ENCODE data around the gene PDE5A. TPM values are rescaled to one million over a fixed set of nuclear protein-coding genes. Genes with fewer than 3 reads are reported as not detected.
A peak's percentile ranks its signal among the peaks of the same experiment; 100 is the strongest.
"Not testable (repeated sequence)": the region's sequence is repeated elsewhere in the genome, so short reads cannot be mapped to it uniquely, and the experiment has no call there.

The PDE5A gene
- total RNA-seq, 2 experiments from 2014 or later = 0.15 to 0.21 TPM

DNA sequence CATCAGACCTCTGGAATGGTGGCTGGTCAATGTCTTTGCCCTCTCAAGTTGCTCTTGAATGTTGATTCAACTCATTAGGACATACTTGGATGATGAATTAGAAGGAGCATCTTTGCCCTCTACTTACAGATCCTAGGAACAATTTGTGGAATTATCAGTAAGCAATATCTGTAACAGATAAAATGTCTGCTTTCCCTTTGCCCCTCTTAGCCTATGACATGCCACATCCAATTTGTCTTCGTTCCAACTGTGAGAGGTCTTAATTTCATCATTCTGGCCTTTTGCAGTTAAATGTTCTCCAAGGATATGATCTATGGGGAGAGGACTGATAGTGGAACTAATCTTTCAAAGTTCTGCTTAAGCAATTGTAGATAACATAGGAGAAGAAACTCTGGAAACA lies 148.3 kb downstream of the PDE5A start:
- H3K4me3 Mint-ChIP-seq = no peak overlapping the region
- H3K36me3 Mint-ChIP-seq (ENCODE audit: low read depth) = peaks cover 59% of the 10 kb centered on the region
- H3K9me3 Mint-ChIP-seq = peaks cover 16% of the 10 kb centered on the region
- H3K27ac Mint-ChIP-seq = no peak overlapping the region
- H3K27me3 Mint-ChIP-seq = no peaks in the 10 kb centered on the region
- ChIA-PET POLR2A (no interaction called here), CTCF (no interaction called here)
- H3K4me1 Mint-ChIP-seq = no peaks in the 10 kb centered on the region
- no peak for DNase-seq

DNA sequence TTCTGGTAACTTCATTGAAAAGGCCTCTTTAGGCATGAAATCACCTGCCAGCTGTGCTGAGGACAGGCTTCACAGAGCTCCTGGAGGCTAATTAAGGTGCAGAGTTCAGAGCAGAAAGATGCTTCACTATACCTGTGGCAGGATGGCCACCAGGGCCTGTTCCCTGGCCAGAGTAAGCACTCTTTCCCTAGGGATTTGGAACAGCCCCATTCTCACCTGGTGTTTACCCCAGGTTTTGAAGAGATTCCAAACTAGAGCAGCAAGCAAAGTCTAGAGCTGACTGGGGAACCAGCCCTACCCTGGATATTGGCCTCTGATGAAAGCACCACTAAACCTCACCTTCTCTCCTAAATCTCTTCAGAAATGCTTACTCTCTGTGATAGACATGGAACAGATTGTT lies 148.8 kb downstream of the PDE5A start:
- H3K27me3 Mint-ChIP-seq = no peaks in the 10 kb centered on the region
- no peak overlapping the region for H3K4me3 Mint-ChIP-seq
- POLR2A ChIA-PET = no interaction called here
- no peak for DNase-seq
- CTCF ChIA-PET = no interaction called here
- no peak overlapping the region for H3K27ac Mint-ChIP-seq
- peaks cover 59% of the 10 kb centered on the region for H3K36me3 Mint-ChIP-seq (ENCODE audit: low read depth)
- peaks cover 15% of the 10 kb centered on the region for H3K9me3 Mint-ChIP-seq
- H3K4me1 Mint-ChIP-seq = no peaks in the 10 kb centered on the region

DNA sequence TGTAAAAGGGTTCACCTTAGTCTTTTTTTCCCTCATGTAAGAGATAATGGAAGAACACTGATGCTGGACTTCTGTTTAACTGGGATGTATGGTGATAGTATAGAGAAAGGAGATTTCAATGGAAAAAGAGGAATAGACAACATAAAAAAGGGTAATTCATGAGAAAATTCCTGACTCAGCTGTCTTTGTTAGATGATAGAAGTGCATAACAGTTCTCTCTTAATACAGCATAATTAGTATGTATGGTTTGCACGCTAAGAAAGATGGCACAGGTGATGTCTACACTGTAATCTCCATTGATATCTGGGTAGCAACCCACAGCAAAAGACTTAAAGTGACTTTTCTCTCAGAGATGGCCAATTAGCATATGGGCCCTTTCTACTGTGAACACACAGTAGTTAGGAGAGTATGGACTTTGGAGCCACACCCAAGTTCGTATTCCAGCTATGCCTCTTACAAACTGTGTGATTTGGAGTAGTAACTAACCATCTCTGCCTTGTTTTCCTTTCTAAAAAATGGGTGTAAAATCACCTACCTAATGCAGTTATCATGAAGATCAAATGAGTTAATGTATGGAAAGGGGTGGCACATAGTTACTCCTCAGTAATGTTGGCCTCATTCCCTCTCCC lies 149.3 kb downstream of the PDE5A start:
- H3K9me3 Mint-ChIP-seq = peaks cover 10% of the 10 kb centered on the region
- H3K27ac Mint-ChIP-seq = no peak overlapping the region
- DNase-seq = no peak
- H3K27me3 Mint-ChIP-seq = no peaks in the 10 kb centered on the region
- POLR2A ChIA-PET = no interaction called here
- H3K4me3 Mint-ChIP-seq = no peak overlapping the region
- CTCF ChIA-PET = interaction anchor here (1.5 kb wide), 1 partner anchor 13 kb away, joined by 3 read pairs; no protein-coding TSS in a partner anchor
- no peaks in the 10 kb centered on the region for H3K4me1 Mint-ChIP-seq
- peaks cover 56% of the 10 kb centered on the region for H3K36me3 Mint-ChIP-seq (ENCODE audit: low read depth)

DNA sequence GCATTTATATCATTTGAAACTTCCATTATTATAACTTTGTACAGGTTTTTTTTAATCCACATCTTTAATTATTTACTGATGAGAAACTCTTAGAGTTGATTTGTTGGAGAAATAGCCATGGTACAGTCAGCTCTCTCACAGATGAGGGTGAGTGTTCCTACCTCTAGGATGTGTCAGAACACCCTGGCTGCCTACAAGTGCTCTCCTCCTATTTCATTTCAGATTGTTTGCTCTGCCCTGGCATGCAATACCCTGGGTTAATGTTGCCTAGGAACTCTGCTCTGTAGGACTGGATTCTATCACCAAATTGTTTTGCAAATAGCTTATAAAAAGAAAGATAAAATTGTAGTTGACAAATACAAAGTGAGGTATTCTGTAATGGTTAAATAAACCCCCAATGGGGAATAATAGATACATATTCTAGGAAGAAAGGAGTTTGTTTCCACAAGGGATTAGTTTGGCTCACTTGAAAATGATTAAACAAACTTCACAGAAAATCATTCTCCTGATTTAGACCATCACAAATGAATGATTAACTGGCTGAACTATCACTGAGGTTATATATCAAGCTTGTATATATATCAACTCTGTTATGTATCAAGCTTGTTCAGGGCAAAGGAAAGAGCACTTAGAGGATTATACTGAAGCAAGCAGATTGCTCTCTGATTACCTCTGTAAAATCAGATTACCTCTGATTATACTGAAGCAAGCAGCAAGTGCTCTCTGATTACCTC lies 150.0 kb downstream of the PDE5A start:
- Mint-ChIP-seq H3K27ac (no peak overlapping the region), H3K36me3 (ENCODE audit: low read depth) (peaks cover 53% of the 10 kb centered on the region), H3K4me3 (no peak overlapping the region), H3K9me3 (peaks cover 6% of the 10 kb centered on the region), H3K4me1 (no peaks in the 10 kb centered on the region), H3K27me3 (no peaks in the 10 kb centered on the region)
- POLR2A ChIA-PET = interaction anchor here (0.5 kb wide), 1 partner anchor 262 kb away, joined by 11 read pairs; no protein-coding TSS in a partner anchor
- no peak for DNase-seq
- CTCF ChIA-PET = interaction anchor here (0.6 to 1.5 kb wide), 2 partner anchors 14 to 658 kb away, joined by 3 read pairs; no protein-coding TSS in a partner anchor

DNA sequence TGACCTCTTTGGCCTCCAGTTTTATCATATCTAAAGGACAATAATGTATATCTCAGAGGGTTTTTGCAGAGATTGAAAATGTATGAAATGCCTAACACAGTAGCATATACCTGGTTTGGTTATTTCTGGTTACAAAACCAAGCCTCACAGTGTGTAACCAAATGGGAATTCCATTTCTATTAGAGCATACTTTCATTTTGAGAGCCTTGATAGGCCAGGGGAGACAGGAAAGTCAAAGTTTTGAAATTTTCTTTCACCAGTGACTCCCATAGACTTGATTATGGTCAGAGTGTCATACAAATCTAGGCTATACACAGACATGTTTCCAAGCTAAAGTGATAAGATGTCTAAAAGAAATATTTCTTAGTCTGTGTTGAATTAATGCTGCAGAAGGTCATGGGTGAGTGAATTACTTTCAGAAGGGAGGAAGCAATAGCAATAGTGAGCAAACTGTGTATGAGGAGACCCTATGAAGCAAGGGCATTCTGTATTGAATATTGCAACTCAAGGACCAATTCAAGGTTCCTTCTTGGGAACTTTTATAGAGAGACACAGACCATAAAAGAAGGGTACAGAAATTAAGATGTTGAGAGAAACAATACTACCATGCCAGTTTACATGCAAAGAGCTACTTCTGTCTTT lies 151.1 kb downstream of the PDE5A start:
- Mint-ChIP-seq H3K4me3 (no peak overlapping the region), H3K4me1 (no peaks in the 10 kb centered on the region), H3K9me3 (peaks cover 5% of the 10 kb centered on the region), H3K36me3 (ENCODE audit: low read depth) (peaks cover 45% of the 10 kb centered on the region), H3K27ac (no peak overlapping the region), H3K27me3 (no peaks in the 10 kb centered on the region)
- DNase-seq = no peak
- ChIA-PET POLR2A (no interaction called here), CTCF (interaction anchor here (1.5 kb wide), 1 partner anchor 15 kb away, joined by 3 read pairs; no protein-coding TSS in a partner anchor)

DNA sequence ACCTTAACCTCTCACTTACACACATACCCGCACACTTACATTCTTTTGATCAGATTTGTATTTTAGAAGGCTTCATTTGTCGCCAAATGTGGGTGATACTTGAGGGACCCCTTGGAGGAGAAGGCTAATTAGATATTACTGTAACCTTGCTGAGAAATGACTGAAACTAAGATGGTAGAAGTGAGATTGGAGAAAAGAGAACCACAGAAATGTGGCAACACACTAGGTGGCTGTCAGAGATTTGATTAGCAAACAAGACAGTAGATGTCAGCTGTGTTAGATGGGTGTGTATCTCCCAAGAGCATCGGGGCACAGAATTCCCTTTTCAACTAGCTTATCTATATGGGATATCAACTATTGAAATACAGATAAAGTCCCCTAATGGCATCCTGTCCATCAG lies 157.3 kb downstream of the PDE5A start:
- H3K36me3 Mint-ChIP-seq (ENCODE audit: low read depth) = peaks cover 23% of the 10 kb centered on the region
- H3K4me1 Mint-ChIP-seq = peaks cover 1% of the 10 kb centered on the region
- H3K4me3 Mint-ChIP-seq = no peak overlapping the region
- no peaks in the 10 kb centered on the region for H3K9me3 Mint-ChIP-seq
- no peak overlapping the region for H3K27ac Mint-ChIP-seq
- ChIA-PET CTCF (no interaction called here), POLR2A (no interaction called here)
- DNase-seq = no peak
- no peaks in the 10 kb centered on the region for H3K27me3 Mint-ChIP-seq

DNA sequence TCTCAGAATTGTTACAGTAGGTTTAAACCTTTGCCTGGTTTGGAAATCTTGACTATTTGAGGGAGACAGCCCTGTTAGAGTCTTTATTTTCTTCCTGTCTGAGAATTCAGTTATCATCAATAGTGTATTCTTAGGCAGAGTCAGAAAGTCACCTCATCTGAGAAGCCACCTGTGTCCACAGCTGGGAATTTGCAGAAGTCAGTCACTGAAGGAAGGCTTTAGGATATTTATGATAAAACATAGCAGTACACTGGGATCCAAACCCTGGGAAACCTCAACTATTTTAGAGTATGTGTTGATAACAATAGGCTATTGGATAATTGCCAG lies 157.9 kb downstream of the PDE5A start:
- H3K9me3 Mint-ChIP-seq, CTCF ChIA-PET, H3K27ac Mint-ChIP-seq, H3K4me1 Mint-ChIP-seq, POLR2A ChIA-PET, DNase-seq, H3K27me3 Mint-ChIP-seq, H3K4me3 Mint-ChIP-seq: not testable (repeated sequence)
- peaks cover 24% of the 10 kb centered on the region for H3K36me3 Mint-ChIP-seq (ENCODE audit: low read depth)

DNA sequence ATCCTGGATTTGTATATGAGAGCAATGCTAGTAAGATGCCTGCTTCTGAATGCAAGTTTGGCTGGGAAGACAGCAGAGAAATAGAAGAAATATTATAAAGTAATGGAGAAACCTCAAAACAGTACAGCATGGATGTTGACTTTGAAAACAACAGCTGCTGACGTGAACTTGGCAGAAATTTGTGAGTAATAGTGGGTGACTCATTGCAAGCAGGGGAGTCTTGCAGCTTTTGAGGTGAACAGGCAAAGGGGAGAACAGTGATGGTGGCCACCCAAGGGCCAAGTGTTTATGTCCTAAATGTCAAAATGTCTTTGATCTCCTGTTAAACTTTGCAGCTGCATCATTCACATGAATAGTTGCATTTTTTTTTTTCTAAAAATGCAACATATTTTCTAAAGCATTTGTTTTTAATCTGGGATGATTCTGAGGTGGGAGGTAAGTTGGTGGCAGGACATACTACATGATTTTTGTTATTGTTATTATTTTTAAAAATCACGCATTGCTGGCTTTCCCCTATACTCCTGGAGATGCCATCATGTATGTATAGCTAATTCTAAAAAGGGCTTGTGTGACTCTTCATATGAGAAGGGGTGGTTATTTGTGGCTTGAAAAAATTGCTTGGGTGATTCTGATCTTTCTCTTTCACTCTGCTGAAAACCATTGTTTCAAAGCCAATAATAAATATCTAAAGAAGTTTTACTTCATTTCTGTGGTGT lies 158.4 kb downstream of the PDE5A start:
- H3K4me1 Mint-ChIP-seq, POLR2A ChIA-PET, H3K27me3 Mint-ChIP-seq, DNase-seq, H3K9me3 Mint-ChIP-seq, H3K27ac Mint-ChIP-seq, H3K4me3 Mint-ChIP-seq, CTCF ChIA-PET: not testable (repeated sequence)
- H3K36me3 Mint-ChIP-seq (ENCODE audit: low read depth) = peaks cover 25% of the 10 kb centered on the region

DNA sequence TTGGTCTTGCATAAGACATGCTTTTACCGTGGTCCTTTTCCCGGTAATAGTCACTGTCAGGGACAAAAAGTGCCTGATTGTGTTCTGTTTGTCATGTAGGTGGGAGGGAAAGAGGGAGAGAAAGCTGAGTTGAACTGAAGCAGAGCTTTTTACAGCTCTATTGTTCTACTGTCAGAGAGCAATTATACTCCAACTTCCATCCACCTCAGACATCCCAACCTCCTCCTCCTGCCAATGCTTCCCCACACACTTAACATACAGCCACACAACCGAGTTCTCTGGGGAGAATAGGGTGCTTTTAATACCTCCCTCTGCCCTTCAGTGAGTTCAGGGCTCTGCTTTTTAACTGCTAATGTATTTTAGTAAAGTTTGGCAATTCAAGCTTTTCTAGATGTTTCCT lies 159.6 kb downstream of the PDE5A start:
- H3K9me3 Mint-ChIP-seq, CTCF ChIA-PET, POLR2A ChIA-PET, H3K27me3 Mint-ChIP-seq, DNase-seq, H3K4me1 Mint-ChIP-seq, H3K27ac Mint-ChIP-seq, H3K4me3 Mint-ChIP-seq: not testable (repeated sequence)
- H3K36me3 Mint-ChIP-seq (ENCODE audit: low read depth) = peaks cover 25% of the 10 kb centered on the region

DNA sequence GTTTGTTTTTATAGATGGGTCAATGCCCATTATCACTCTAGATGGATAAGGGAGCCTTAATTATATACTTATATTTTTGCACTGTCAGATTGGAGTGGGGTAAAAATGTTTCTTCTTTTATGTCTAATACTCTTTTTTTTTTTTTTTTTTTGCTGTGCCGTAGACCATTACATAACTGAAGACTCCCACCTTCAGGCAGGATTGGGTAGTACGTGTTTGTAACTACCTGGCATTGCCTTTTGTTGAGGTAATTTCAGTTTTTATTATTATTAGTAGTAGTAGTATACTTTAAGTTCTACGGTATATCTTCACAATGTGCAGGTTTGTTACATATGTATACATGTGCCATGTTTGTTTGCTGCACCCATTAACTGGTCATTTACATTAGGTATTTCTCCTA lies 165.9 kb downstream of the PDE5A start:
- H3K4me3 Mint-ChIP-seq, H3K27me3 Mint-ChIP-seq, H3K4me1 Mint-ChIP-seq, CTCF ChIA-PET, H3K9me3 Mint-ChIP-seq, POLR2A ChIA-PET: not testable (repeated sequence)
- H3K27ac Mint-ChIP-seq = peak overlapping the region; percentile 47
- H3K36me3 Mint-ChIP-seq (ENCODE audit: low read depth) = peaks cover 26% of the 10 kb centered on the region
- peak; percentile 67 for DNase-seq

DNA sequence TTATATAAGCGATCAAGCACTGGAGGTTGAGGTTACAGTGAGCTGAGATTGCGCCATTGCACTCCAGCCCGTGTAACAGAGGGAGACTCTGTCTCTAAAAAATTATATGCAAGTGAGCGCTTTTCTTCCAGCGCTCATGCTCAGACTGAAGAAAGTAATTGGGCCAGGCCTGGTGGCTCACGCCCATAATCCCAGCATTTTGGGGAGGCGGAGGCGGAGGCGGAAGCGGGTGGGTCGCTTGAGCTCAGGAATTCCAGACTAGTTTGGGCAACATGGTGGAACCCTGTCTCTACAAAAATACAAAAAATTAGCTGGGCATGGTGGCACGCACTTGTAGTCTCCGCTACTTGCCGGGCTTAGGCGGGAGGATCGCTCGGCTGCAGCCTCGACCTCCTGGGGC lies 172.9 kb downstream of the PDE5A start:
- H3K27ac Mint-ChIP-seq = peak overlapping the region; percentile 99
- H3K27me3 Mint-ChIP-seq; H3K9me3 Mint-ChIP-seq; H3K36me3 Mint-ChIP-seq (ENCODE audit: low read depth); POLR2A ChIA-PET; CTCF ChIA-PET; DNase-seq: not testable (repeated sequence)
- peak overlapping the region; percentile 90 for H3K4me3 Mint-ChIP-seq
- peaks cover 16% of the 10 kb centered on the region for H3K4me1 Mint-ChIP-seq

DNA sequence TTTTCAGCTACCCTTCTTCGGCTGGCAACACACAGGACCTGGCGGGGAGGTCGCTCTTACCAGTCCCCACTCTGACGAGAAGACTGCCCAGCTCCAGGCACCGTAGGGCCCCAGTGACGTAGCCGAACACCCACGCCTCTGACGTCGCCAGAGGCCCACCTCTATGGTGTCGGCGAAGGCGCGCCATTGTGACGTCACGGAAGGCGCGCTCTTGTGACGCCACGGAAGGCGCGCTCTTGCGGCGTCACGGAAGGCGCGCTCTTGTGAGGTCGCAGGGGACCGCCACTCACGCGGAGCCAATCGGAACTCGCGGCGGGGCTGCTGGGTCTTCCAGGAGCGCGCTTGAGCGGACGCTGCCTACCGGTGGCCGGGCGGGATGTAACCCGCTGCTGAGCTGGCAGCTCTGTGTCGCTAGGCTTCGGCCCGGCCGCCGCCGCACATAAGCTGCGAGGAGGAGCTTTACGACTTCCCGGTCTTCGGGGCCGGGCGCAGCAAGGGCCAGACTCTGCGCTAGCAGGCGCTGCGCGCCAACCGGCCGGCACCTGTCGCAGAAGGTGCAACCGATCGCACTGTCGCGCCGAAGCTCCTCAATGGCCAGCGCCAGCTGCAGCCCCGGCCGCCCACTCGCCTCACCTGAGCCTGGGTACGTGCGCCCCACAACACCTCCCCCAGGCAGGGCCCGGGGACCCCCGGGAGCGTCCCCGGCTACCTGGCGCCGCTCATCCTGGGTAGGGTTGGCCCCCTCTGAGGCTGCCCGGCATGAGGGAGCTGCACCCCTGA lies 173.9 kb downstream of the PDE5A start:
- H3K27me3 Mint-ChIP-seq = not testable (repeated sequence)

DNA sequence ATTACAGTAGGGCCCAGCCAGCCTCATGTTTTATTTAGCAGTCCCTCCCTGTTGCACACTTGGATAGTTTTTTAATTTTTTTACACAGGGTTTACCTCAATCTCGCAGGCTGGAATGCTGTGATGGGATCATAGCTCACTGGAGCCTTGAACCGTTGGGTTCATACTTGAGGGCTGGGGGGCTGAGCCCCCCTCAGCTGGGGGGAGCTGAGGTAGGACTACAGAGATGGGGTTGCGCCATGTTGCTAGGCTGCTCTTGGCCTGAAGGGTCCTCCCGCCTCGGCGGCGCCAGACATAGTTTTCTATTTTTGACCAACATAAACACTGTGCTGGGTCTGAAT lies 174.5 kb downstream of the PDE5A start:
- H3K36me3 Mint-ChIP-seq (ENCODE audit: low read depth); POLR2A ChIA-PET; H3K27me3 Mint-ChIP-seq; CTCF ChIA-PET; H3K9me3 Mint-ChIP-seq; DNase-seq: not testable (repeated sequence)
- Mint-ChIP-seq H3K4me1 (peaks cover 16% of the 10 kb centered on the region), H3K4me3 (peak overlapping the region; percentile 90), H3K27ac (peak overlapping the region; percentile 99)

More for the DNA sequence above, 173.9 kb downstream of the PDE5A start:
- peak; percentile 95 for DNase-seq
- peak overlapping the region; percentile 90 for H3K4me3 Mint-ChIP-seq
- H3K9me3 Mint-ChIP-seq; H3K36me3 Mint-ChIP-seq (ENCODE audit: low read depth); POLR2A ChIA-PET; CTCF ChIA-PET: not testable (repeated sequence)
- H3K4me1 Mint-ChIP-seq = peaks cover 16% of the 10 kb centered on the region
- H3K27ac Mint-ChIP-seq = peak overlapping the region; percentile 99
